Small intestine (tissue), 7 donors: Measurements from ENCODE around the gene NKD1. TPM values are rescaled to one million over a fixed set of nuclear protein-coding genes. Genes with fewer than 3 reads are reported as not detected.
A peak's percentile ranks its signal among the peaks of the same experiment; 100 is the strongest.

Source experiments
- DNase-seq, 2 donors: peaks; one replicate each; pipeline versions ENCODE4 v3.0.0 to v3.0.0-alpha.2; 2013
- FAIRE-seq: peaks from 2 replicates; lab custom pipeline; 2012; peaks lifted over from hg19 to GRCh38; lab: Jason Lieb, UNC
- H3K27ac ChIP-seq, 3 donors: one replicate each; pipeline ENCODE4 v1.5.1; 2013; ENCODE audit warnings: low read length in 2 of 3, mild to moderate bottlenecking in 2 of 3, control low read depth in 1 of 3, inconsistent platforms in 1 of 3, low read depth in 1 of 3, moderate library complexity in 1 of 3
- H3K27me3 ChIP-seq, 3 donors: one replicate each; pipeline ENCODE4 v1.6.1; 2013; ENCODE audit warnings: low read length in 3 of 3, inconsistent platforms in 1 of 3; ENCODE audit not compliant: control insufficient read depth in 3 of 3, insufficient read depth in 3 of 3
- H3K36me3 ChIP-seq, 3 donors: one replicate each; pipeline ENCODE4 v1.6.1; 2013; ENCODE audit warnings: low read length in 3 of 3, inconsistent platforms in 1 of 3, low read depth in 1 of 3, mild to moderate bottlenecking in 1 of 3, moderate library complexity in 1 of 3; ENCODE audit not compliant: control insufficient read depth in 3 of 3, insufficient read depth in 2 of 3
- H3K4me1 ChIP-seq, 3 donors: one replicate each; pipeline ENCODE4 v1.6.1; 2013; ENCODE audit warnings: low read length in 2 of 3, inconsistent platforms in 1 of 3, low read depth in 1 of 3, mild to moderate bottlenecking in 1 of 3, moderate library complexity in 1 of 3; ENCODE audit not compliant: control insufficient read depth in 3 of 3, insufficient read depth in 2 of 3
- H3K4me3 ChIP-seq, 3 donors: one replicate each; pipeline ENCODE4 v1.5.1; 2013; ENCODE audit warnings: low read length in 3 of 3, control low read depth in 1 of 3, inconsistent platforms in 1 of 3, low read depth in 1 of 3, mild to moderate bottlenecking in 1 of 3, moderate library complexity in 1 of 3
- H3K9me3 ChIP-seq, 2 donors: one replicate each; pipeline ENCODE4 v1.6.1; 2013; ENCODE audit warnings: low read depth in 1 of 2, low read length in 1 of 2; ENCODE audit not compliant: control insufficient read depth in 2 of 2, insufficient read depth in 1 of 2
- WGBS, 3 donors: extraction: QIAGEN DNeasy Blood & Tissue Kit; methylation state at CpG; one replicate each; pipeline ENCODE4 v1.1.7; 2013; 5-methylcytosine and 5-hydroxymethylcytosine counted together
- polyA plus RNA-seq, 4 donors: library from polyadenylated mRNA; stranded (reverse) in 3 of 4; unstranded in 1 of 4; fragments of 200-250 nt in 3 of 4; fragments of 120-200 nt in 1 of 4; gene quantifications; one replicate each; pipeline versions ENCODE4 v1.2.1 to v1.2.3, GENCODE V29; 2013
- donor health status: healthy with polysubstance abuse.
- donor health status: control.
- donor health status: control.
- donor health status: Bipolar disorder and iron deficiency.
- donor health status: healthy.

The NKD1 gene
- polyA plus RNA-seq, 4 donors: 0.22 to 2.9 (median 1.3) TPM

DNA sequence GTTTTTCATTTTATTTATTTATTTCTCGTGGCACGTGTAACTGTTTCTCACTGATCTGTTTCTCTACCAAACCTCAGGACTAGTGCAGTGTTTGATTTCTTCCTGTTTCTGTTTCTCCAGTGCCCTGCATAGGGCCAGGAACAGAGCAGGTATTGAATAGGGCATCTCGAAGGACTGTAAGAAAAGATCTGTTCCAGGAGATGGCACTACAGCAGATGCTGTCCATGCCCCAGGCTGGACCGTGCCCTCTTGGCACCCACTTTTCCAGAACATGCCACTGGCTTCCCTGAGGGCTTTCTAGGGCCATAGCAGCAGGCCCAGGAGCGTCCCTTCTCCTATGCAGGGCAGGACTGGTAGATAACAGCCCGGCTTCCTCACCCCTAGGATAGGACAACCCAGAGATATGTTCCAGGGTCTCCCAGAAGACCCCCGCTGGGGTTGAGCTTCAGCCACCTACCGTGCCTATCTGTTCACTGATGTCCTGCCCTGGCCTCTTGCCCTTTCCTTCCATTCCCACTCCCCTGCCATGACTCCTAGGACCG lies 128.6 kb downstream of the NKD1 start:
- no peak for DNase-seq
- FAIRE-seq: no peak
- 69 to 83% (median 80%) methylated on average over 9 of the region's 9 CpGs for WGBS, 3 donors

GRCh38 chr16:50677351-50677750 lies 129.2 kb downstream of the NKD1 start:
- no peak for DNase-seq
- FAIRE-seq: no peak
- Histone ChIP-seq H3K27me3 (peaks cover 0 to 9% (median 0%) of the 10 kb centered on the region in 3 donors), H3K27ac (no peak overlapping the region), H3K4me3 (no peak overlapping the region), H3K4me1 (no peaks in the 10 kb centered on the region), H3K9me3 (peaks cover 0 to 16% of the 10 kb centered on the region in 2 donors), H3K36me3 (no peaks in the 10 kb centered on the region)
- WGBS, 3 donors: 69 to 75% (median 71%) methylated on average over 7 of the region's 7 CpGs

More for the DNA sequence above, 128.6 kb downstream of the NKD1 start:
- Histone ChIP-seq H3K27me3 (peaks cover 0 to 9% (median 0%) of the 10 kb centered on the region in 3 donors), H3K4me1 (no peaks in the 10 kb centered on the region), H3K9me3 (peaks cover 0 to 22% of the 10 kb centered on the region in 2 donors), H3K27ac (no peak overlapping the region), H3K4me3 (no peak overlapping the region), H3K36me3 (no peaks in the 10 kb centered on the region)

GRCh38 chr16:50678531-50678930 lies 130.3 kb downstream of the NKD1 start:
- H3K9me3 ChIP-seq: peaks cover 0 to 5% of the 10 kb centered on the region in 2 donors
- FAIRE-seq: no peak

GRCh38 chr16:50679266-50679665 lies 131.1 kb downstream of the NKD1 start:
- no peak overlapping the region for H3K27ac ChIP-seq
- 86 to 90% (median 89%) methylated on average over 14 of the region's 14 CpGs for WGBS, 3 donors
- H3K9me3 ChIP-seq: no peaks in the 10 kb centered on the region
- no peaks in the 10 kb centered on the region for H3K27me3 ChIP-seq
- no peaks in the 10 kb centered on the region for H3K4me1 ChIP-seq
- H3K36me3 ChIP-seq: no peaks in the 10 kb centered on the region
- FAIRE-seq (no peak), DNase-seq (no peak)
- no peak overlapping the region for H3K4me3 ChIP-seq

More at GRCh38 chr16:50678531-50678930, 130.3 kb downstream of the NKD1 start:
- no peaks in the 10 kb centered on the region for H3K36me3 ChIP-seq
- WGBS, 3 donors: 61 to 73% (median 63%) methylated on average over 3 of the region's 3 CpGs
- peaks cover 0 to 5% (median 0%) of the 10 kb centered on the region in 3 donors for H3K27me3 ChIP-seq
- no peak overlapping the region for H3K4me3 ChIP-seq
- H3K4me1 ChIP-seq: no peaks in the 10 kb centered on the region
- H3K27ac ChIP-seq: no peak overlapping the region
- no peak for DNase-seq

- peak overlapping the region in 1 of 3 donors; percentile 85 for H3K27ac ChIP-seq
Measured at GRCh38 chr16:50679676-50680555, 131.7 kb downstream of the NKD1 start.

DNA sequence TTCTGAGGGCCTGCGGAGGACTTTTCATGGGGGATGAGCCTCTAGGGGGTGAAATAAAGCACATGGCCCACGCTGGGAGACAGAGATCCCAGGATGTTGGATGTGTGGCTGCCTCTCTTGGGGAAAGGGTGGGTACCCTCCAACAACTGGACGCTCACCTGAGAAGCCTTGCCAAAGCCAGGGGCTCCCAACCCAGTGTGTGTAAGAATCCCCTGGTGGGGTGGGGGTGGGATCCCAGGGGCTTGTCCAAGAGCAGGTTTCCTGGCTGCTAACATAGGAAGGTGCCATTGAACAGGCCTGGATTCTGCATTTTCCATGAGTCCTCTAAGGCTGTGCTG lies 132.3 kb downstream of the NKD1 start:
- no peaks in the 10 kb centered on the region for H3K36me3 ChIP-seq
- H3K4me1 ChIP-seq: no peaks in the 10 kb centered on the region
- WGBS, 3 donors: 69 to 86% (median 84%) methylated on average over 3 of the region's 3 CpGs
- peak overlapping the region in 2 of 3 donors; percentile 49 to 52 for H3K4me3 ChIP-seq
- H3K9me3 ChIP-seq: no peaks in the 10 kb centered on the region
- no peaks in the 10 kb centered on the region for H3K27me3 ChIP-seq
- no peak for DNase-seq
- peak overlapping the region in 1 of 3 donors; percentile 85 for H3K27ac ChIP-seq
- FAIRE-seq: no peak

More at GRCh38 chr16:50679676-50680555, 131.7 kb downstream of the NKD1 start:
- DNase-seq (no peak), FAIRE-seq (no peak)
- Histone ChIP-seq H3K27me3 (no peaks in the 10 kb centered on the region), H3K9me3 (no peaks in the 10 kb centered on the region), H3K4me3 (peak overlapping the region in 1 of 3 donors; percentile 49), H3K4me1 (no peaks in the 10 kb centered on the region), H3K36me3 (no peaks in the 10 kb centered on the region)
- 79 to 85% (median 80%) methylated on average over 6 of the region's 6 CpGs for WGBS, 3 donors

DNA sequence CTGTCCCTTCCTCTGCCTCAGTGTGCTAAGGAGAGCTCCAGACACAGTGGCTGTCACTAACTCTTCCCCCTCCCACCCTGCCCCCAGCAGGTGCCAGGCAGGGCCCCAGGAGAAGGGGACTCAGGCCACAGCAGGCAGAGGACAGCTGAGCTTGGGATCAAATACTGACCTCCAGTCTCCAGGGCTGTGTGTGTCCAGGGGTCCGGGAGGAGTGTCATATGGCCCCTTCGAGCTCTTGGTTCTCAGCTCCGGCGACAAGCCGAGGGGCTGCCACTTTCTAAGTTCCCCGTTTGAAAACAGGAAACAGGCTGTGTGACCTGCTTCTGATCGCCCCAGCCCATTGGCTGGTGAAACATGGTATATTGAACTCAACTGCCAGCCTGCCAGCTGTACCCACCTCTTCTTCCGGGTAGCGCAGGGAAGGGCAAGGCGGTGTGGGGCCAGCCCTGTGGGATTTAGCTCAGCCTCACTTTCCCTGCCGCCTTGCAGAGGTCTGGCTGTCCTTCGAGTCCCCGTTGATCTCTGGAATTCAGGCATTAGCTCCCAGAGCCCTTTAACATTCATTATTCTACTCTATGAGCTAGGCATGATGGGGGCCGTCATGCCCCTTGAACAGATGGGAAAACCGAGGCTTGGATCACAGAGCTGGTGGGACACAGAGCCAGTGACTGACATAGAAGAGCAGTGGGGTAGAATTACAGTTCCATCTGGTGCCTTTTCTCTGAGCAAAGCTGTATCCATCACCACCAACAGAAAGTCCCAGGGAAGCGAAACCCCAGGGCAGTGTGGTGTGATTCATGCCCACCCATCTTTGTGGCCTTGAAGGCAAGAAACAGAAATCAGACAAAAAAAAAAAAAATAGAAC lies 133.1 kb downstream of the NKD1 start, which contains the start of gene SNX20:
TSS of gene SNX20 (minus strand) at position 292 of the 865 bp plus-strand sequence. CDS start 3,786 bp downstream, outside the sequence.
- H3K4me3 ChIP-seq: peak within 1 kb of the TSS in 2 of 3 donors; percentile 49 to 52
- H3K27ac ChIP-seq: peak within 1 kb of the TSS in 2 of 3 donors; percentile 24 to 85
- 63 to 77% (median 65%) methylated on average over 16 of the region's 16 CpGs for WGBS, 3 donors
- DNase-seq (peak in 1 of 2 donors; percentile 31), FAIRE-seq (no peak)
- no peaks in the 10 kb centered on the region for H3K36me3 ChIP-seq
- no peaks in the 10 kb centered on the region for H3K4me1 ChIP-seq
- no peaks in the 10 kb centered on the region for H3K9me3 ChIP-seq
- H3K27me3 ChIP-seq: no peaks in the 10 kb centered on the region
